Measurements from ENCODE around the gene ZBTB20. TPM values are rescaled to one million over a fixed set of nuclear protein-coding genes. Genes with fewer than 3 reads are reported as not detected.

Gene ZBTB20
- total RNA-seq, 1 donor from 2014 or later, result 8.7 TPM

- no peak for DNase-seq (ENCODE audit: low read depth in 2 of 2)
These were observed 601.9 kb downstream of the ZBTB20 start for GRCh38 chr3:114545193-114545592.

- no peak for DNase-seq (ENCODE audit: low read depth in 2 of 2)
These were observed 604.7 kb downstream of the ZBTB20 start for GRCh38 chr3:114542359-114542758.

- DNase-seq (ENCODE audit: low read depth in 2 of 2), result no peak
These were observed 607.6 kb downstream of the ZBTB20 start for GRCh38 chr3:114539525-114539924.

- no peak for DNase-seq (ENCODE audit: low read depth in 2 of 2)
These were observed 608.9 kb downstream of the ZBTB20 start for GRCh38 chr3:114538211-114538610.

- no peak for DNase-seq (ENCODE audit: low read depth in 2 of 2)
These were observed 618.6 kb downstream of the ZBTB20 start for GRCh38 chr3:114528517-114528916.

GRCh38 chr3:114527036-114527644, 619.9 kb downstream of the ZBTB20 start:
- peak in 1 of 2 donors; percentile 34 for DNase-seq (ENCODE audit: low read depth in 2 of 2)

GRCh38 chr3:114525278-114525677, 621.8 kb downstream of the ZBTB20 start:
- no peak for DNase-seq (ENCODE audit: low read depth in 2 of 2)

GRCh38 chr3:114519415-114519814, 627.7 kb downstream of the ZBTB20 start:
- peak; percentile 40 to 75 for DNase-seq (ENCODE audit: low read depth in 2 of 2)

GRCh38 chr3:114518206-114518808, 628.8 kb downstream of the ZBTB20 start:
- DNase-seq (ENCODE audit: low read depth in 2 of 2), result no peak

- no peak for DNase-seq (ENCODE audit: low read depth in 2 of 2)
These were observed 636.9 kb downstream of the ZBTB20 start for GRCh38 chr3:114510201-114510600.

- no peak for DNase-seq (ENCODE audit: low read depth in 2 of 2)
These were observed 637.3 kb downstream of the ZBTB20 start for GRCh38 chr3:114509756-114510155.

- no peak for DNase-seq (ENCODE audit: low read depth in 2 of 2)
These were observed 638.1 kb downstream of the ZBTB20 start for GRCh38 chr3:114508976-114509375.

- DNase-seq (ENCODE audit: low read depth in 2 of 2), result no peak
These were observed 638.9 kb downstream of the ZBTB20 start for GRCh38 chr3:114508208-114508607.

- no peak for DNase-seq (ENCODE audit: low read depth in 2 of 2)
These were observed 640.3 kb downstream of the ZBTB20 start for GRCh38 chr3:114506591-114507300.

- peak in 1 of 2 donors; percentile 32 for DNase-seq (ENCODE audit: low read depth in 2 of 2)
These were observed 642.0 kb downstream of the ZBTB20 start for GRCh38 chr3:114504941-114505628.

GRCh38 chr3:114502204-114502603, 644.9 kb downstream of the ZBTB20 start:
- no peak for DNase-seq (ENCODE audit: low read depth in 2 of 2)

- no peak for DNase-seq (ENCODE audit: low read depth in 2 of 2)
These were observed 647.1 kb downstream of the ZBTB20 start for GRCh38 chr3:114499976-114500375.

- peak; percentile 62 to 90 for DNase-seq (ENCODE audit: low read depth in 2 of 2)
These were observed 648.3 kb downstream of the ZBTB20 start for GRCh38 chr3:114498539-114499370.

GRCh38 chr3:114496874-114497273, 650.2 kb downstream of the ZBTB20 start:
- no peak for DNase-seq (ENCODE audit: low read depth in 2 of 2)

- no peak for DNase-seq (ENCODE audit: low read depth in 2 of 2)
These were observed 650.6 kb downstream of the ZBTB20 start for GRCh38 chr3:114496466-114496865.

- DNase-seq (ENCODE audit: low read depth in 2 of 2), result no peak
These were observed 651.1 kb downstream of the ZBTB20 start for GRCh38 chr3:114496021-114496434.

Data from dermis microvascular lymphatic vessel endothelial cell (primary cell).